ENCODE measurements around the gene DAND5. TPM values are rescaled to one million over a fixed set of nuclear protein-coding genes. Genes with fewer than 3 reads are reported as not detected.

DAND5 gene
- total and polyA plus RNA-seq, 2 of the 13 experiments (the other 11 are each of a cell fraction or from before 2014, with no cell fraction given) = 0.04 TPM; not detected in 1

DNA sequence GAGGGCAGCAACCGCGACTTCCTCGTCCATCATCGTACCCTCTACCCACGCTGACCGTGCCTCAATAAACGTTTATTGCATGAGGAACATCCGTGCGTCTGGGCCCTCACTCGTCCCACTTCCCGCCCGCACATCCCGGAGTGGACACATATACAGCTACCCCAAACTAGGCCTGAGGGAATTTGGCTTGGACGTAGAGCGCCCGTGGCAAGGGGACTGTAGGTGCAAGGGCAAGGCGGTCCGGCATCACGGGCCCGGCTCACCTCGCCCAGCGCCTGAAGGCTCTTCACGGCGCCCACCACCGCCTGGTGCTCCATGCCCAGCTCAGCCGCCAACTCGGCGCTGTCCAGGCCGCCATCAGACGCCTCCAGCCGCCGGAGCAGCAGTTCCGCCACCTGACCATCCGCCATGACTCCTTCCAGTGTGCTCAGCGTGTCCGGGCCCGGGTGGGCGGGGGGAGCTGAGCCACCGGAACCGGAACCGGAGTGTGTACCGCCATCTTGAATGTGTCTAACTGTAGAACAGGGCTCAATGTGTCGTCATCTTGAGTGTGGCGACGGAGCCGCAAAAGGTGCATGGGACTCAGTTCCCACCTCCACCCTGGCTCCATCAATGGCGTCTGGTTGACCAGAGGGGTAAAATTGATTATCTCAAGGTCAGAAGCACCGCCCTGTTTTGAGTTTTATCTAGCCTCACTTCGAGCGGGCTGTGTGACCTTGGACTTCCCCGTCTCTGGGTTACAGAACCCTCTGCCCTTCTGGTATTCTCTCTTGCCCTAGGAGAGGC, 35.9 kb upstream of the DAND5 start, which contains the start of gene FARSA (continued):
- peak; percentile 61; the same call in 1 of the 2 replicates for TF ChIP-seq ARNT2 (CRISPR knock-in tag; IDR thresholded peaks at IDR 0.05; ENCODE audit: low read depth)
- TF ChIP-seq, protein P1, sequence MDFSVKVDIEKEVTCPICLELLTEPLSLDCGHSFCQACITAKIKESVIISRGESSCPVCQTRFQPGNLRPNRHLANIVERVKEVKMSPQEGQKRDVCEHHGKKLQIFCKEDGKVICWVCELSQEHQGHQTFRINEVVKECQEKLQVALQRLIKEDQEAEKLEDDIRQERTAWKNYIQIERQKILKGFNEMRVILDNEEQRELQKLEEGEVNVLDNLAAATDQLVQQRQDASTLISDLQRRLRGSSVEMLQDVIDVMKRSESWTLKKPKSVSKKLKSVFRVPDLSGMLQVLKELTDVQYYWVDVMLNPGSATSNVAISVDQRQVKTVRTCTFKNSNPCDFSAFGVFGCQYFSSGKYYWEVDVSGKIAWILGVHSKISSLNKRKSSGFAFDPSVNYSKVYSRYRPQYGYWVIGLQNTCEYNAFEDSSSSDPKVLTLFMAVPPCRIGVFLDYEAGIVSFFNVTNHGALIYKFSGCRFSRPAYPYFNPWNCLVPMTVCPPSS (IDR thresholded peaks at IDR 0.05) = no peak
- TF ChIP-seq, protein P2, sequence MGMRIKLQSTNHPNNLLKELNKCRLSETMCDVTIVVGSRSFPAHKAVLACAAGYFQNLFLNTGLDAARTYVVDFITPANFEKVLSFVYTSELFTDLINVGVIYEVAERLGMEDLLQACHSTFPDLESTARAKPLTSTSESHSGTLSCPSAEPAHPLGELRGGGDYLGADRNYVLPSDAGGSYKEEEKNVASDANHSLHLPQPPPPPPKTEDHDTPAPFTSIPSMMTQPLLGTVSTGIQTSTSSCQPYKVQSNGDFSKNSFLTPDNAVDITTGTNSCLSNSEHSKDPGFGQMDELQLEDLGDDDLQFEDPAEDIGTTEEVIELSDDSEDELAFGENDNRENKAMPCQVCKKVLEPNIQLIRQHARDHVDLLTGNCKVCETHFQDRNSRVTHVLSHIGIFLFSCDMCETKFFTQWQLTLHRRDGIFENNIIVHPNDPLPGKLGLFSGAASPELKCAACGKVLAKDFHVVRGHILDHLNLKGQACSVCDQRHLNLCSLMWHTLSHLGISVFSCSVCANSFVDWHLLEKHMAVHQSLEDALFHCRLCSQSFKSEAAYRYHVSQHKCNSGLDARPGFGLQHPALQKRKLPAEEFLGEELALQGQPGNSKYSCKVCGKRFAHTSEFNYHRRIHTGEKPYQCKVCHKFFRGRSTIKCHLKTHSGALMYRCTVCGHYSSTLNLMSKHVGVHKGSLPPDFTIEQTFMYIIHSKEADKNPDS (CRISPR knock-in tag; IDR thresholded peaks at IDR 0.05) = no peak
- no peak for TF ChIP-seq ZNF282 (IDR thresholded peaks at IDR 0.05; ENCODE audit: partially characterized antibody)
- no peak; the same call in 1 of the 2 replicates for TF ChIP-seq ZNF773 (CRISPR knock-in tag; IDR thresholded peaks at IDR 0.05; ENCODE audit: borderline replicate concordance)
- no peak for TF ChIP-seq ZNF337 (CRISPR knock-in tag; IDR thresholded peaks at IDR 0.05; ENCODE audit: borderline replicate concordance, low read depth)
- peak; percentile 64; the same call in 1 of the 2 replicates for TF ChIP-seq CBX5 (CRISPR knock-in tag; IDR thresholded peaks at IDR 0.05; ENCODE audit: borderline replicate concordance)
- no peak for TF ChIP-seq ZKSCAN8 (CRISPR knock-in tag; IDR thresholded peaks at IDR 0.05; ENCODE audit: borderline replicate concordance)
- TF ChIP-seq, protein P3, sequence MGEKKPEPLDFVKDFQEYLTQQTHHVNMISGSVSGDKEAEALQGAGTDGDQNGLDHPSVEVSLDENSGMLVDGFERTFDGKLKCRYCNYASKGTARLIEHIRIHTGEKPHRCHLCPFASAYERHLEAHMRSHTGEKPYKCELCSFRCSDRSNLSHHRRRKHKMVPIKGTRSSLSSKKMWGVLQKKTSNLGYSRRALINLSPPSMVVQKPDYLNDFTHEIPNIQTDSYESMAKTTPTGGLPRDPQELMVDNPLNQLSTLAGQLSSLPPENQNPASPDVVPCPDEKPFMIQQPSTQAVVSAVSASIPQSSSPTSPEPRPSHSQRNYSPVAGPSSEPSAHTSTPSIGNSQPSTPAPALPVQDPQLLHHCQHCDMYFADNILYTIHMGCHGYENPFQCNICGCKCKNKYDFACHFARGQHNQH (CRISPR knock-in tag; IDR thresholded peaks at IDR 0.05) = peak; percentile 42; the same call in 1 of the 2 replicates
- TF ChIP-seq, protein P4, sequence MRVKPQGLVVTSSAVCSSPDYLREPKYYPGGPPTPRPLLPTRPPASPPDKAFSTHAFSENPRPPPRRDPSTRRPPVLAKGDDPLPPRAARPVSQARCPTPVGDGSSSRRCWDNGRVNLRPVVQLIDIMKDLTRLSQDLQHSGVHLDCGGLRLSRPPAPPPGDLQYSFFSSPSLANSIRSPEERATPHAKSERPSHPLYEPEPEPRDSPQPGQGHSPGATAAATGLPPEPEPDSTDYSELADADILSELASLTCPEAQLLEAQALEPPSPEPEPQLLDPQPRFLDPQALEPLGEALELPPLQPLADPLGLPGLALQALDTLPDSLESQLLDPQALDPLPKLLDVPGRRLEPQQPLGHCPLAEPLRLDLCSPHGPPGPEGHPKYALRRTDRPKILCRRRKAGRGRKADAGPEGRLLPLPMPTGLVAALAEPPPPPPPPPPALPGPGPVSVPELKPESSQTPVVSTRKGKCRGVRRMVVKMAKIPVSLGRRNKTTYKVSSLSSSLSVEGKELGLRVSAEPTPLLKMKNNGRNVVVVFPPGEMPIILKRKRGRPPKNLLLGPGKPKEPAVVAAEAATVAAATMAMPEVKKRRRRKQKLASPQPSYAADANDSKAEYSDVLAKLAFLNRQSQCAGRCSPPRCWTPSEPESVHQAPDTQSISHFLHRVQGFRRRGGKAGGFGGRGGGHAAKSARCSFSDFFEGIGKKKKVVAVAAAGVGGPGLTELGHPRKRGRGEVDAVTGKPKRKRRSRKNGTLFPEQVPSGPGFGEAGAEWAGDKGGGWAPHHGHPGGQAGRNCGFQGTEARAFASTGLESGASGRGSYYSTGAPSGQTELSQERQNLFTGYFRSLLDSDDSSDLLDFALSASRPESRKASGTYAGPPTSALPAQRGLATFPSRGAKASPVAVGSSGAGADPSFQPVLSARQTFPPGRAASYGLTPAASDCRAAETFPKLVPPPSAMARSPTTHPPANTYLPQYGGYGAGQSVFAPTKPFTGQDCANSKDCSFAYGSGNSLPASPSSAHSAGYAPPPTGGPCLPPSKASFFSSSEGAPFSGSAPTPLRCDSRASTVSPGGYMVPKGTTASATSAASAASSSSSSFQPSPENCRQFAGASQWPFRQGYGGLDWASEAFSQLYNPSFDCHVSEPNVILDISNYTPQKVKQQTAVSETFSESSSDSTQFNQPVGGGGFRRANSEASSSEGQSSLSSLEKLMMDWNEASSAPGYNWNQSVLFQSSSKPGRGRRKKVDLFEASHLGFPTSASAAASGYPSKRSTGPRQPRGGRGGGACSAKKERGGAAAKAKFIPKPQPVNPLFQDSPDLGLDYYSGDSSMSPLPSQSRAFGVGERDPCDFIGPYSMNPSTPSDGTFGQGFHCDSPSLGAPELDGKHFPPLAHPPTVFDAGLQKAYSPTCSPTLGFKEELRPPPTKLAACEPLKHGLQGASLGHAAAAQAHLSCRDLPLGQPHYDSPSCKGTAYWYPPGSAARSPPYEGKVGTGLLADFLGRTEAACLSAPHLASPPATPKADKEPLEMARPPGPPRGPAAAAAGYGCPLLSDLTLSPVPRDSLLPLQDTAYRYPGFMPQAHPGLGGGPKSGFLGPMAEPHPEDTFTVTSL (CRISPR knock-in tag; IDR thresholded peaks at IDR 0.05; ENCODE audit: borderline replicate concordance) = no peak
- TF ChIP-seq NAIF1 (CRISPR knock-in tag; IDR thresholded peaks at IDR 0.05; ENCODE audit: borderline replicate concordance) = no peak
- TF ChIP-seq ZNF296 (CRISPR knock-in tag; conservative IDR thresholded peaks at IDR 0.05) = peak; percentile 28
- TF ChIP-seq MIER2 (CRISPR knock-in tag; IDR thresholded peaks at IDR 0.05) = peak; percentile 33; the same call in 1 of the 2 replicates
- TF ChIP-seq, protein P5, sequence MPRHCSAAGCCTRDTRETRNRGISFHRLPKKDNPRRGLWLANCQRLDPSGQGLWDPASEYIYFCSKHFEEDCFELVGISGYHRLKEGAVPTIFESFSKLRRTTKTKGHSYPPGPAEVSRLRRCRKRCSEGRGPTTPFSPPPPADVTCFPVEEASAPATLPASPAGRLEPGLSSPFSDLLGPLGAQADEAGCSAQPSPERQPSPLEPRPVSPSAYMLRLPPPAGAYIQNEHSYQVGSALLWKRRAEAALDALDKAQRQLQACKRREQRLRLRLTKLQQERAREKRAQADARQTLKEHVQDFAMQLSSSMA (CRISPR knock-in tag; IDR thresholded peaks at IDR 0.05) = peak; percentile 100
- peak; percentile 11; the same call in 1 of the 2 replicates for TF ChIP-seq BCL6 (CRISPR knock-in tag; IDR thresholded peaks at IDR 0.05)
- no peak for TF ChIP-seq SETDB1 (CRISPR knock-in tag; IDR thresholded peaks at IDR 0.05; ENCODE audit: borderline replicate concordance)
- no peak for TF ChIP-seq ZNF44 (CRISPR knock-in tag; IDR thresholded peaks at IDR 0.05)

All from HepG2 (cell line).